ENCODE measurements around the gene OTUB2. TPM values are rescaled to one million over a fixed set of nuclear protein-coding genes. Genes with fewer than 3 reads are reported as not detected.

The OTUB2 gene
- total RNA-seq, 1 donor from 2014 or later, result 0.56 TPM

DNA sequence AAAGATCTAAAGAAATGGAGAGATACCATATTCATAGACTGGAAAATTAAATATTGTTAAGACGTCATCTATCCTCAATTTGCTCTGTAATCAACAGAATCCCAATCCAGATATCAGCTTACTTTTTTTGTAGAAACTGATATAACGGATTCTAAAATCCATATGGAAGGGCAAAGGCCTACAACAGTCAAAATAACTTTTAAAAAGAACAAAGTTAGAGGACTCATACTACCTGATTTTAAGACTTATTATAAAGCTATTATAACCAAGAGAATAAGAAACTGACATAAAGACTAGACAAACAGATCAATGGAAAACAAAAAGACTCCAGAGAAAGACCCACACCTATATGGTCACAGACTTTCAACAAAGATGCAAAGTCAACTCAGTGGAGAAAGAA is 48.9 kb downstream of the OTUB2 start:
- ATAC-seq (ENCODE audit: poor library complexity) (no peak), DNase-seq (no peak)
- intact Hi-C loops (cut with DNase I), result no loop called here

DNA sequence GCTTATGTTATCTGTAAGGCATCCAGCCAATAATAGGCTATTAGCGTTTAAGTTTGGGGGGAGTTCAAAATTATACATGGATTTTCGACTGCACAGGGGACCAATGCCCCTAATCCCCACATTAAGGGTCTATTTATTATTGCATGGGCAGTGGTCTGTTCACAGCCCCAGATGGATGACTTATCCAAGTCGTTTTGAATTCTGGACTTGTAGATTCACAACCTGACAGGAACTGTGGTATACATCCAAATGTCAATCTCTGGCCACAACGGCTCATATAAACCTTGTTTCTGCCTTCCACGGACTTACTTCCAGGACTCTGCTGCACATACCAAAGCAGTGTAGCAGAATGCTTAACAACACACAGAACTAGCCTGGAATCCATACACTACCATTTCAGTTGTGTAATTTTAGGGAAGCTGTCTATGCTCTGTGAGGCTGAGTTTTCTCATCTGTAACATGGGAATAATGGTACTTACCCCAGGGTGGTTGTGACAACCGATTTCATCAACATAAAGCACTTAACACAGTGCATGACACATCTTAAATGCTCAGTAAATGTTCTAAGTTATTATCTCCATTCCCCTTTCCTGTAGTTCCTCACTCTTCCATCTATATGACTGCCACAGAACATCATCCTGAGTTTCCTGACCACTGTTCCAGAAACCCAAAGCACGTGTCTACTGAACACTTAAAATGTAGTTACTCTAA is 51.1 kb downstream of the OTUB2 start:
- intact Hi-C loops (cut with DNase I), result no loop called here
- no peak for ATAC-seq (ENCODE audit: poor library complexity)
- no peak for DNase-seq

- intact Hi-C loops (cut with DNase I), result no loop called here
- DNase-seq, result no peak
- ATAC-seq (ENCODE audit: poor library complexity), result no peak
These were observed 51.7 kb downstream of the OTUB2 start for GRCh38 chr14:94077823-94078222.

DNA sequence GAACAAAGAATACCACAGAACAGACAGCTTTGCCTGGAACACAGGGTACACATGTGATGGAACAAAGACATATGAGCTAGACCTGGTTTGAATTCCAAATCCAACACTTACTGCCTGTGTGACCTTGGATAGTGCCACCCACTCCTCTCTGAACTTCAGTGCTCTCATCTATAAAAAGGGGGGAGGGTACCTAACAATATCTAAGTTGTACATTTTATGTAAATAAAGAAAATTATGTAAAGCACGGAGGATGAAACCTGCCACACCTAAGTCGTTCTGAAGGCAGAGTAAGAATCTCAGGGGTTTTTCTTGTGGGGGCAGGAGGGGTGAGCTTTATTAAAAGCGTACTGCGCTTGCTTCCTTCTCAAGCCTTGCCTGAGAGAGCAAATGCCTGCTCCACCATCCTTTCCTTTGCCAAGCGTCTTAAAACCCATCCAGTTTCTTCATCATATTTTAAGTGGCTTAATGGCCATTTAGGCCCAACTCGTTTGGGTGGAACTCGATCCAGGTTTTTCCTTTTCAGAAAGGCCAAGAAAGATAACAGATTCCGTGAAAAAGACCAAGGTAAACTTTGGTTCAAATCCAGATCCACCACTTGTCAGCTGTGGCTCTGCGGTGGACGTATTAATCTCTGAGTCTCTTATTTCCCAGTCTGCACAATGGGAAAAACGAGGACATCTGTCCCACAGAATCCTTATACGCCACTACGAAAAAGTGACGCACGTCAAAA is 53.9 kb downstream of the OTUB2 start:
- DNase-seq (no peak), ATAC-seq (ENCODE audit: poor library complexity) (no peak)
- intact Hi-C loops (cut with DNase I), result loop anchor here (5.0 kb wide), 1 partner anchor 47 kb away; the partner anchor contains the start of gene IFI27L2

GRCh38 chr14:94080621-94081385 is 54.7 kb downstream of the OTUB2 start, which contains the start of the genes DDX24 and IFI27L1:
TSS of gene DDX24 (minus strand) at chr14:94081202. CDS start at chr14:94079742, 1,460 bp downstream.
TSS of gene IFI27L1 (plus strand) at chr14:94081310. CDS start at chr14:94096938, 15,628 bp downstream.
- ATAC-seq (ENCODE audit: poor library complexity) (peak; percentile 99), DNase-seq (peak; percentile 99)
- intact Hi-C loops (cut with DNase I), result loop anchor here (5.0 kb wide), 1 partner anchor 46 kb away; the partner anchor contains the start of gene IFI27L2

DNA sequence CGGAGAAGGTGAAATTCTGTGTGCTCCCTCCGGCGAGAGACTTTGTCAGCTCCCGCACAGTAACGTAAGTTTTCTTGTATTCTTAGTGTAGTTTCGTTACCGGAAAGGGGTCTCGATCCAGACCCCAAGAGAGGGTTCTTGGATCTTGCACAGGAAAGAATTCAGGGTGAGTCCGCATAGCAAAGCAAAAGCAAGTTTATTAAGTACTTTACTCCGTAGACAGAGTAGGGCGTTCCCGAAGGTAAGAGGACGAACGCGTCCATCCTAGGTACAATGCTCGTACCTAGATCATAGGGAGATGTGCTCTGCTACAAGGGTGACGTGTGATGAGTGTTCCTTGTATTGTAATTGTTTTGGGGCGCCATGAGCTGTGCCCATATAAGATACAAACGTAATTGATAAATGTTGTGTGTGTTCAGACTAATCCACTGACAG is 55.3 kb downstream of the OTUB2 start:
- intact Hi-C loops (cut with DNase I), result loop anchor here (5.0 kb wide), 1 partner anchor 46 kb away; the partner anchor contains the start of gene IFI27L2

GRCh38 chr14:94087891-94088290 is 61.8 kb downstream of the OTUB2 start:
- intact Hi-C loops (cut with DNase I), result no loop called here
- ATAC-seq (ENCODE audit: poor library complexity) (no peak), DNase-seq (no peak)

More for the DNA sequence above, 55.3 kb downstream of the OTUB2 start:
- no peak for DNase-seq
- ATAC-seq (ENCODE audit: poor library complexity), result peak; percentile 21

DNA sequence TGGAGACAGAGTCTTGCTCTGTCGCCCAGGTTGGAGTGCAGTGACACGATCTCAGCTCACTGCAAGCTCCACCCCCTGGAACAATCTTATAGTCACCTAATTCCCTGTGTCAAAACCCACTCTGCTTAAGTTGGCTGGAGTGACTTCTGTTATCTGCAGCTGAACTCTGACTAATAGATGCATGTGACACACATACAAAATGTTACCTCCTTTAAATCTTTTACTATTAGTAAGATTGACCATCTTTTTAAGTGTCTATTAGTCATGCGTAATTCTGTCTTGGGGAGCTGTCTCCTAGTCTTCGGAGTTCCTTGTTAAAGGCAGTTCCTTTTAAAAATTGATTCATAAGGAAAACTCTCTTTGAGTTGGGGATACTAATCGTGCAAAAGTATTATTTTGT is 62.4 kb downstream of the OTUB2 start:
- ATAC-seq (ENCODE audit: poor library complexity) (no peak), DNase-seq (no peak)
- intact Hi-C loops (cut with DNase I), result no loop called here

- intact Hi-C loops (cut with DNase I), result no loop called here
- no peak for ATAC-seq (ENCODE audit: poor library complexity)
- DNase-seq, result no peak
These were observed 63.3 kb downstream of the OTUB2 start for GRCh38 chr14:94089479-94089878.

GRCh38 chr14:94093418-94093817 is 67.3 kb downstream of the OTUB2 start:
- ATAC-seq (ENCODE audit: poor library complexity), result no peak
- intact Hi-C loops (cut with DNase I), result no loop called here
- no peak for DNase-seq

GRCh38 chr14:94097091-94097490 is 71.0 kb downstream of the OTUB2 start:
- no peak for DNase-seq
- intact Hi-C loops (cut with DNase I), result no loop called here
- ATAC-seq (ENCODE audit: poor library complexity), result no peak

Other genes with a start within 250 kb of the OTUB2 start
- 8.4 TPM for gene PRIMA1, start 237.9 kb upstream of the OTUB2 start, total RNA-seq
- not detected for gene FAM181A, start 99.0 kb upstream of the OTUB2 start, total RNA-seq
- 297 TPM for gene ASB2, start 49.8 kb upstream of the OTUB2 start, total RNA-seq
- 1.3 TPM for gene CCDC197, start 29.0 kb upstream of the OTUB2 start, total RNA-seq
- 181 TPM for gene DDX24, start 54.9 kb downstream of the OTUB2 start, total RNA-seq
- gene IFI27L1, start 55.0 kb downstream of the OTUB2 start, total RNA-seq, result 11.6 TPM
- gene IFI27, start 84.4 kb downstream of the OTUB2 start, total RNA-seq, result 132 TPM
- 50.1 TPM for gene IFI27L2, start 103.3 kb downstream of the OTUB2 start, total RNA-seq
- gene PPP4R4, start 148.0 kb downstream of the OTUB2 start, total RNA-seq, result not detected

Measured in Right ventricle myocardium superior (tissue), 1 donor.